Effector CD4-positive, alpha-beta T cell (primary cell): Measurements from ENCODE around the gene BUB3.

Experiments
- DNase-seq: peaks from one replicate; pipeline ENCODE4 v3.0.0-alpha.2; 2020

BUB3 gene

DNA sequence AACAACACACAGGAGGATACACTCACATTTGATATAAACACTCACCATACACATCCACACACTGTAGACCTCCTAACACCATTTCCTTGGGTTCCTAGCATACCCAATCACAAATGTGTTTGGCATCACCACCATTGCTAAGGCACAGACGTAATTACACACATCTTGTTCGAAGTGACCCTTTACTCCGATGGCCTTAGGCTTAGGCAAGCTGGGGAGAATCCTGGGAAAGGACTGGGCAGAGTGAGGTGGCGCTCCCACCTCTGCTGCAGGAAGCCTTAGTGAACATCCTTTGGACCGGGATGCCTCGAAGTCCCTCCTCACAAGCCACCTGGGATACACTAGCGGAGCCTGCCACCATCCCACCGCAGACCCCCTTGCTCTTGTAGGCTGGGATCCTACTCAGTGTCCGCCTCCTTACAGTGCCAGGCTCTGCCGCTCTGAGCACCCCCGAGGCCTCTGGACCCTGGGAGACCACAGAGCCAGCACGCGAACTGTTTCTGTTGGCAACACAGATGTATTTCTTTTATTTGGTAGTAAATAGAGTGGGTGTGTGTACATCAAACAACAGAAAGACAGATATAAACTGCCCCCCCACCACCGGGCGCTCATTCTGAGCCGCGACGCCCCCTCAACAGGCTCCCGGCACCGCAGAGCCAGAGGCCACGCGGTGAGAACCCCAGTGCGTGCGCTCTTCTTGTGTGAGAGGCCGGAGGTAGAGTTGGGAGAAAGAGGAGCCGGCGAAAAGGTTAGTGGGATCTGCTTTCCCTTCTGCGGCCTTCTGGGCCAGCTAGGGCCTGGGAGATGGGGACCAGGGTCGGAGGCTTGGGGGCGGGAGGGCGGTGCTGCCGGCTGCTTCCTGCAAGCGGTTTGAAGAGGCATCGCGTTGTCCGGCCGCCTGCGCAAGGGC, 12.2 kb upstream of the BUB3 start:
- no peak for DNase-seq

DNA sequence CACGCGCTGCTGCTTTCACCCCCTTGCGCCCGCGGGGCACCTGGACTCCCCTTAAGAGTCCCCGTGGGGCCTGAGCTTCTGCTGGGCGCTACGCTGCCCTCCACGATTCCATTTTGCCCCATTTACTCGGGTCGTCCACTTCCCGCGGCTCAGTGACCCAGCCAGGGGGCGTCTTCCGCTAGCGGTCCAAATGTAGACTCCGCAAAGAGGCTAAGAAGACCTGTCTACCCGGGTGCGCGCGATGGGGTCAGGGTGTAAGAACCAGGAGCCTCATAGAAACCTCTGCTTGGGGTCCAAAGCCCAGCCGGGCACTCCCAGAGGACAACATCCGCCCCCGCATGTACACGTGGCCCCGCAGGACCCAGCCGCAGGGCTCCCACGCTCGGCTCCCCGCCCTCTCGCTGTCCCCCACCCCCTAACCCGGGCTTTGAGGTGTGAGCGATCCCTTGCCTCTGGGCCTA, 11.5 kb upstream of the BUB3 start:
- DNase-seq: no peak

DNA sequence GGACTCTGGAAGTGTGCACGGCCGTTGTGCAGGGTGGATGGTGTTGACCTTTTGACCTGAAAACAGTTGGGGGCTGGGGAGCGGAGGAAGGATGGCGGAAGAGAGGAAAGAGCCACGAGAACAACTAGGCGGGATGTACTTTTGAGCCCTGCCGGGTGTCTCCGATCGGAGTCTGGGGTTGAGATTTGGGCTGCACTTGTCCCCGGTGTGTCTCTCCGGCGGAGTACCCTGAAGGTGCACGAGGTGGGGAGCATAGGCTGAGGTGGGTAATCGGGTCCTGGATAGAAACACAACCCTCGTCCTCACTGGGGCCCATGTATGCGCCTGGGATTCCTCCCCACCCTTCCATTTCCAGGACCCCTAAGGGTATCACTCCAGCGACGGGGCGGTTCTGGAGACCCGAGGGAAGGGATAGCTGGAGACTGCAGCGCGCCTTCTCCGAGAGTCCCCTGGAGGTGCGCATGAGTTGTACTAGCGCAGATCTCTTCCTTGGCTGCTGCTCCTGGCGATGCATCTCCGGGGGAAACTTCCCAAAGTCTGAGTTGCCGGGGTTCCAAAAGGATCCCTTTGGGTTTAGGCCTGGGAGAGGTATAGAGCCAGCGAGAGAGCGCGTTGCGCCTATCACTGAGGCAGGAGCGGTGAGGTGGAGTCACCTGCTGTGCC, 10.9 kb upstream of the BUB3 start:
- DNase-seq: no peak

DNA sequence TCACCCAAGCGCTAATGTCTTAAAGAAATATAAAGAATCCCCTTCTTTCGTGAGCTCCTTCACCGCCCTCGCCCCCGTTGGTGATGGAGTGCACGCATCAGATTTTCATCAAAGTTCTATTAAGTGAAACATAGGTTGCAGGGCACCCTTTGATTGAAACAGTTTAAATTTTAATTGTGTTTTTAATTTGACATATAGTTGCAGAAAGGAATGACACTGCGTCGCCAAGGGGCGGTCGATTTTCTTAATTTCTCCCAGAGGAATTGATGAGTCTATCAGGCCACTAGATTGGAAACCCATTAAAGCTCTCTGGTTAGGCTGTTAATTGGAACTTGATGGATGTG, 10.4 kb upstream of the BUB3 start:
- no peak for DNase-seq

DNA sequence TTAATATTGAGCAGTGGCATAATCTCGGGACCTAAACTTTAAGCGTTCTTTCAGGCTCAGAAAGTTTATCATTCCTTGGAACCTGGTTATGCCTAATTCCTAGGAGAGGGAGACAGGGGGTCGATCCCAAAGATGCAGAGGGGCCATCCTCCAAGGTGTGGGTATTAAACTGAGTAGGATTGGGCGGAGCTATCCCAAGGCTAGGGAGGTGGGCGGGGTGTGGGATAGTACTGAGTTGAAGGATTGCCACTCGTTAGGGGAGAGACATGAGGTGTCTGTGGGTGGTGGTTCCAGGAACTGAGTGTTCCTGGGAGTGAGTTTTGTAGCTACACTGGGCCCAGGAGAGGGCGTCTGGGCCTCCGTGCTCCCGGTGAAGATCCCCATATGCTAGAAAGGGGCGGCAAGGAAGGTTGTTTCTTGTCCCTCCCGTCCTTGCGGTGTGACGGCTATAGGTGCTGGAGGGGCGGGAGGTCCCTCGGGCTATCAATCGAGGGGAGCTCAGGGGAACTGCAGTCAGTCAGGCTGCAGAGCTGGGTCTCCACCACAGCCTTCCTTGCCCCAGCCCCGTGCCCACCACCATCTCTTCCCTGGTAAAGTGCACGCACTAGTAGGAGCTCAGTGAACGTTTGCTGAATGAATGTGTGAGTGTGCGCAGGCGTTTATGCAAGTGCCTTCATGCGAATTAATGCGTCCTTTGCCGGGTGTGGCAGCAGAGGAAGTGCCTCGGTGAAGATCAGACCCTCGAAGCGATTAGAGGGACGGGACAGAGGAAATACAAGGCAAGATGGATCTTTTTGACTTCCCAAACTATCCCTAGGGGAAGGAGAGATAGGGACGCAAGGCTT, 9.3 kb upstream of the BUB3 start:
- DNase-seq: no peak

DNA sequence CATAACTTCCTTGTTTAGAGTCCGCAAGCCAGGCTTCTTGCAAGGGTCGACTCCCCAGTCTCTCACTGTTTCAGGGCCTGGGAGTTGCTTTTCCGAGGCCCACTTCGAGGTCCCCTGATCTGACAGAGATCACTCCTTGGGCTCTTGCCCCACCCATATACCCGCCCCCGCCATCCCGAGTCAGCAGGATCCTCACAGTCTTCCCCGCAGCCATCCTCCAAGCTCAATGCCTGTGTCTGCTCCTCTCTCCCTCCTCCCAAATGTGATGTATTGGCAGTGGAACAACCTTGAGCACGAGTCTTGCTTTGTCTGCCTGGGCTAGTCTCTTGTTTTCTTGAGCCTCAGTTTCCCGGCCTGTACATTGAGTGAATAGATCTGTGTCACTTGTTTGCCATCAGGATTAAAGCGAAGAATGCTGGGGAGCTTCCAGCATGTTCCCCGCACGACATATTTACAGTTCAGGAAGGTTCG, 8.6 kb upstream of the BUB3 start:
- DNase-seq: no peak

DNA sequence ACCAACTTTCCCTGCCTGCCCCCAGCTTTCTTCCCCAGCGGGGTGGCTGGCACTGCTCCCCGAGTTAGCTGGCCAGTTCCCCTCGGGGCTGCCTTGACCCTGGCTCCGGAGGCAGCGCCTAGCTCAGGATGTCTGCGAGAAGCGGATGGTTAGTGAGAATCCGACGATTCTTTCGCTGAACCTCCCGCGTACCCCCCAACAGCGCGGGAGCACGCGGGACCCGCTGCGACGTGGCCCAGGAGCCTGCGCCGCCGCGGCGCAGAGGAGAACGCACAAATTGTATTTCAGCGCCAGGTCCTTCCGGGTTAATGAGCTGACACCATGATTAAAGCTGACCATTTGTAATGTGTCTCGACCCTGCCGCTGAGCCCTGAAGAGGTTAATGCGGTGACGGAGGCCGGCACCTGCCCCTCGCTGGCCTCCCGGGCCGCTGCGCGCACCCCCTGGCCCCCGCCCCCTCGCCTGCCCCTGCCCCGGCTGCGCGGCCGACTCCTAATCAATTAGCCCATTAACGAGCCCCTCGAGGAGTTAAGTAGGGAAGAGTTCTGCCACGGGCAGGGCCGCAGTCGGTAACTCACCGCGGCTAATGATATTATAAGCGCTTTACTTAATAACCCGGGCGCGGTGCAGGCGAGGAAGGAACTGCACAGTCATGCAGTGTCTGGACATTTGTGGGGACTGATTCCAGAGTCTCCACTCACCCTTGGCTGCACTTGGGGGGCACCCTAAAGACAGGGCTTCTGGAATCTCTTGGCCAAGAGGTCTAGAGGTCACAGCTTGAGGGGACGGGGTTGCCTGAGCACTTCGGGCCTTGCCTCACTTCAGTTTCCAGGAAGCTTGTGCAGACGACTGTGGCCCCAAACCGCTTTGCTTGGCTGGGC, 7.9 kb upstream of the BUB3 start:
- DNase-seq: no peak

DNA sequence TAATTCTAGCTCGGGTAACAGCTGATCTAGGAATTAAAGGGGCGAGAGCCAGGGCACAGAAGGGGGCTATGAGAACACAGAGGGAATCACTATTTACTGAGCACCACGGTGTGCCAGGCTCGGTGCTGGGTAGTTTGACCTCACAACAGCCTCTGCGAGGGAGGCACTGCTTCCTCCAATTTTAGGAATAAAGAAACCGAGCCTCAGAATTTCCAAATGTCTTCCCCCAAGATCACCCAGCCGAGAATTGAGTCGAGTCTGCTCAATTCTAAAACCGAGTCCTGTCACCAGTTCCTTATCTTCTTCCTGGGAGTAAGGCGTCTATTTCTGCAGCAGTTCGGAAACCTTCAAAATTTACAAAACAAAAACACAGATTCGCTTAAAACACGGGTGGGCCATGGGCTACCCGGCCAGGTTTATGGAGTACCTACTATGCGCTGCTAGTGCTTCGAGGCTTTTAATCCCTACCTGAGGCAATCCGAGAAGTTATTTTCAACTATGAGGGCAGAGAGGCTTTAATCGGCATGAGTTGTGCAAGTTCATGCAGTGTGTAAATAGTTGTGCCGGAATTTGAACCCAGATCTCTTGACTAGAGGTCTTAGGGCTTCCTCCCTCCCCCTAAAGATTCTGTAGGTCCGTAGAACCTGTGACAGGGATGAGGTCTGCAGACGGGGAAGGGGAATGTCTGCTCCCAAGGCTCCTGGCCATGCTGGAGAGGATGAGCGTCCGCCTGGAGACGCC, 7.1 kb upstream of the BUB3 start:
- no peak for DNase-seq

DNA sequence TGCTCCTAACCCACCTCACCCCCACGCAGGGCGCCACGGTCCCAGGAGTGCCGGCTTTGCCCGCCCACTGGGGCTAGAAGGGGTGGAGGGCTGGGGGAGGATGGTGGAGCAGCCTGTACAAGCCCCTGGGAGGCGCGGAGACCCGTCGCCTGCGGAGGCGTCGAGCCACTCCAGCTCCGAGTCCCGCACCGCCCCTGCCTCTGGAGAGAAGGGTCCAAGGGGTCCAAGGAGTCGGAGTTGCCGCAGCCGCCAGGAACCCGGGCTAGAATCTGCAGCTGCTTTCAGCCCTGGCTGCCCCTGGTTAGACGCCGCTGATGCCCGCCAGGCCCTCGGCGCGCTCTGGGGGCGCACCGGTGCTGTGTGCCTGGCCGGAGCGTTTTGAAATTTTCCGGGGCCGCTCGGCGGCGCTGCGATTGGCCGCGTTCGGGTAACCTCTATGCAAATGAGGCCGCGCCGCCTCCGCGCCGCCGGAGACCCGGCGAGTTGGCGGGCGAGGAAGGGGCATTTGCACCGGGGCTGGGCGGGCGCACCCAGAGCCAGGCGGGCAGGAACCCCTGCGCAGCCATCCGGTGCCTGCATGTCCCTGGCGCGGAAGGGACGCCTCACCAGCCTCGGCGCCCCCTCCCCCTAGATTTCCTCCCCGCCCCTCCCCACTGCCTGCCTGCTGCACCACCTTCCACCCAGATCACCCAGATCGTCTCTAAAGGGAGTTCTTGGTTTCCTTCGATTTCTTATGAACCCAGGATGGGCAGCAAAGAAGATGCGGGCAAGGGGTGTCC, 6.4 kb upstream of the BUB3 start, which contains the start of gene HMX2:
HMX2 (plus strand) TSS at position 502 of the 779 bp plus-strand sequence; CDS start at position 745, 243 bp downstream.
- DNase-seq: no peak

DNA sequence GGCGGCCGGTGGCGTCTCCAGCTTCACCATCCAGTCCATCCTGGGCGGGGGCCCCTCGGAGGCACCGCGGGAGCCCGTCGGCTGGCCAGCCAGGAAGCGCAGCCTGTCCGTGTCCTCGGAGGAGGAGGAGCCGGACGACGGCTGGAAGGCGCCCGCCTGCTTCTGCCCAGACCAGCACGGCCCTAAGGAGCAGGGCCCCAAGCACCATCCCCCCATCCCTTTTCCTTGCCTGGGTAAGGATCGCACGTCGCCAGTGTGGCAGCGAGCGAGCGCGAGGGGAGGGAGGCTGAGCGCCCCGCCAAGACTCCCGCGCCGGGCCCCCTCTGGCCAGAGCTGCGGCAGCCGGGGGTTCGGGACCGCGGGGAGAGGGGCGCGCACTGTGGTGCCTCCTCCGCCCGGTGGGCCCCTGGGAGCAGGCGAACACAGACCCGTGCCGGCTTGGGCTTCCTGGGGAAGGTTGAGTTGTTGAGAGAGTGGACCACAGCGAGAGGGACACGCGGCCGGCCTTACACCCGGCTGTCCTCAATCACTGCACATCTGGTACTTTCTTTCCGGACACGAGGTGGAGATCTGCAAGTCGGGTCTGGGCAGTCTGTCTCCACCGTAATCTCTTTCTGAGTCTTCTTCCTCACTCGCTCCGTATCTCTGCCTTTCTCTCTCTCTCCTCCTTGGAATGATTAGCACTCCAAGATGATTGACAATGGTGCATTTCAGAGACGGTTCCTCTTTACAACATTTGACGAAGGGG, 5.6 kb upstream of the BUB3 start:
- no peak for DNase-seq

DNA sequence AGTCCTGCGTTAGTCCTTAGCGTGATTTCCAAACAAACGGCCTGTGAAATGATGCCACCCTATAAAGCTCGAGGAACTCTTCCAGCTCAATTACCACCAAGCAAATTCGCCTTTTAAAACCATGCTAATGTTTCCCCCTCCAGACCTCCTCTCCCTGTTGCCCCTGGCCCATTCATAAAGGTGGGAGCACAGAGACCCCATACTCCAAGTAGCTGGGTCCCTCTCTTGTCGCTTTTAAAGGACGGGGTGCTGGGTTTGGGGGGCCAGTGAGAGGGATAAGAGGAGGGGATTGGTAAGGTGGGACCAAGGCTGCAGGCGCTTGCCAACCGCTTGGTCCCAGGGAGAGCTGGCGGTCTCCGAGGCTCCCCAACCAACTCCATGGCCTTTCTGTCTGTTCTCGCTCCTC, 5.0 kb upstream of the BUB3 start:
- no peak for DNase-seq

DNA sequence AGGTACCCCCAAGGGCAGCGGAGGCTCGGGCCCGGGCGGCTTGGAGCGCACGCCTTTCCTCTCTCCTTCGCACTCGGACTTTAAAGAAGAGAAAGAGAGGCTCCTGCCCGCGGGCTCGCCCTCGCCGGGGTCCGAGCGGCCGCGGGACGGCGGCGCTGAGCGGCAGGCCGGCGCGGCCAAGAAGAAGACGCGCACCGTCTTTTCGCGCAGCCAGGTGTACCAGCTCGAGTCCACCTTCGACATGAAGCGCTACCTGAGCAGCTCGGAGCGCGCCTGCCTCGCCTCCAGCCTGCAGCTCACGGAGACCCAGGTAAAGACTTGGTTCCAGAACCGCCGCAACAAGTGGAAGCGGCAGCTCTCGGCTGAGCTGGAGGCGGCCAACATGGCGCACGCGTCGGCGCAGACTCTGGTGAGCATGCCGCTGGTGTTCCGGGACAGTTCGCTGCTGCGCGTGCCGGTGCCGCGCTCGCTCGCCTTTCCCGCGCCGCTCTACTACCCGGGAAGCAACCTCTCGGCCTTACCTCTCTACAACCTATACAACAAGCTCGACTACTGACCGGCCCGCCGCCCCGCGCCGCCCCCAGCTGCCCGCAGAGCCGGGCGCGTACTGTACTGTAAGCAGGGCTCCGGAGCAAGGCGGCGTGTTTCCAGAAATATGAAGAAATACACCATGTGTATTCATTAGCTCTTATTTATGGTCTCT, 4.5 kb upstream of the BUB3 start:
- no peak for DNase-seq

DNA sequence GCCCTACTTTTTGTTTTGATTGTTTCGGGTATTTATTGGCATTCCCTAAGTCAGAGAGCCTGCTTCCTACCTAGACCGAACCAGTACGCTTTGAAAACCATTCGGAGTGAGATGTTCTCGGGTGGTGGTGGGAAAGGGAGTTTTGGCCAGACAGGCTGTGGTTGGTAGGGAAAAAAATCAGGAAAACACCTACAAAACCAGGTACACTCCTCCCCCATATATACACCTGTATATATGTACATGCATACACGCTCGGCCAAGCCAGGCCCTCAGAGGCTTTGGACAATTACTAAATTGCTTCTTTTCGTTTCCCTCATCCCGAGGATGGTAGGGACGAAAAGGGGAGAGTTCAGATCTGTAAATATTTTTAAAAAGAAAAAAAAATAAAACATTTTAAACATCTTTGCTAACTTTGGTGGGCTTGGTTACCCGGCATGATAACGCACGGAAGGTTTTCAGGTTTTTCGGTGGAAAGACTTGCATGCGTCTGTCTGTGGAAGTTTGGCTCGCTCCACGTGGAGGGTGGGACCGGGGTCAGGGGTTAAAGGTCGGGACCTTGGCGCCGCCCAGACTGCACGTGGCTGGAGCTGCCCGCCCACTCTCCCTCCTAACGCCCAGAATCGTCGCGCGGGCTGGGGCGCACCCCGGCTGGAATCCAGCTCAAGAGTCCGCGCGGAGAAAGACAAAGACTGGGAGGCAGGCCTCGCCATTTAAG, 3.8 kb upstream of the BUB3 start:
- DNase-seq: no peak

DNA sequence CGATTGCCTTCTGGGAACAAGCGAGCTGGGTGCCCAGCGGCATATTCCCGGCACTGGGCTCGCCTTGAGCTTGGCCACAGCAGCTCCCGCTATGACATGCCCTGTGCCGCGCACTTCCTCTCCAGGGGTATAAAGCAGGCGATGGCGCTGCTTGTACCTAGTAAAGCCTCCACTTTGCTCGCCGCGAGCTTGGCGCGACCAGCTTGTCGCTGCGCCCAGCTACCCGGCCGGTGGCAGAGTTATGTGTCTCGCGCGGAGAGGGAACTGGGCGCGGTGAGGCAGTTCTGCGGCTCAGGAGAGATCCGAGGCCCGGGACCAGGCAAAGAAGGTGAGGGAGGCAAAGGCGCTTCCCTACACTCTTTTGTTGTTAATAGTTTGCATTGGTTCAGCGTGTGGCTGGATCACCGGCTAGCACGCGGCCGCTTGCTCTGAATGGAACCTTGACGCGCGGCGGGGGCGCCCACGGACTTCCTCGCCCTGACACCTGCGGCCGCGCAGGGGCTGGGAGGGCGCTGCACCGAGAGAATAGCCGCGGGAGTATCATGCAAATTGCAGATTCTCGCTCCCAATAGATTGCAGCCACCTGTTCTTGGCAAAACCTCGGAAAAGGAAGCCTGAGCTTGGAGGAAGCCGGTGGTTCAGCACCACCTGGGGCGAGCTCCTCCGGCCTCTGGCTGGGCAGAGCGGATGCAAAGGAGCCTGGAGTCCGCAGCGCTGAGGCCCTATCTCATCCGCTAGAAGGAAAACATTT, 3.0 kb upstream of the BUB3 start:
- no peak for DNase-seq

DNA sequence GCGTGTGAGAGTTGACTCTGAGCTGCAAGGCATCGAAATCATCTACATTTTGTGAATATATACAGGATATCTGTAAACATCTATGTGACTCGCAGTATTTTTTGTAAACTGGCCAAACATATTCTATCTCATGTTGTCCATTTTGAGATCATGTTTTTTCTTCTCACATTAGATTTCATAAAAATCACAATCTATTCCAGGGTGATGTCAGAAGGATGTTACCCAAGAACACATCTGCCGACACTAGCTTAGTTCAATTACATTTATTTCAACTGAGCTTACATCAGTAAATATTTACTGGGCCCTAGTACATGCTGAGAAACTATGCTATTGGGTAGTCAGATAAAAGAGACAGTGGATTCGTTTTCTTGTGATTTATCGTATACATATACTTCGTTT, 2.5 kb upstream of the BUB3 start:
- no peak for DNase-seq

DNA sequence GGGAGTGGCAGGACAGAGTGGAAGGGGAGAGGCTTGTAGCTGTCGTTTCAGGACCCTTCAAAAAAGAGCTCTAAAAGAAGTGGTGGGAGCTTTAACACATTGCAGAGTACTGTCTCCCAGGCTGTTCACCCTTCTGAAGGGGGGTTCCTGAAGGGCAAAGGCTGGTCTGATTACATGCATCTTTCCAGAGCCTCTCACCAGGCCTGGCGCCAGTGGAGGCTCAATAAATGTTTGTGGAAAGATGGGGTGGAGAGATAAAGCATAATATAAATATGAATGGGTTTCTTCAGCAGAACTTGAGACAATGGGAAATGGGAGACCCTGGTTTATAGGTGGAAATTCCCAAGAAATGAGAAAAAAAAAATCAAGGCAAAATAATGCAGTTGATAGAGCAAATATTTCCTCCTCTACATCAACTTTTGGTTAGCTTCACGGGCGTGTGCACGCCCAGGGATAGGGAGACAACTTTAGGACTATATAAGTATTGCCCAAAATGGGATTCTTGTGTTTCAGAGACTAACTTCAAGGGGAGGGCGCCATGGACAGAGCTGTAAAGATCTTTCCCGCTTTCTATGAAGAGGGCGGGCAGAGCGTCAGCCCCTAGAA, 613 bp upstream of the BUB3 start:
- DNase-seq: no peak
